ENCODE results near the gene BMERB1. TPM values are rescaled to one million over a fixed set of nuclear protein-coding genes. Genes with fewer than 3 reads are reported as not detected.

Gene BMERB1
- total and polyA plus RNA-seq, 2 experiments from 2014 or later = 17.3 to 28.1 TPM

DNA sequence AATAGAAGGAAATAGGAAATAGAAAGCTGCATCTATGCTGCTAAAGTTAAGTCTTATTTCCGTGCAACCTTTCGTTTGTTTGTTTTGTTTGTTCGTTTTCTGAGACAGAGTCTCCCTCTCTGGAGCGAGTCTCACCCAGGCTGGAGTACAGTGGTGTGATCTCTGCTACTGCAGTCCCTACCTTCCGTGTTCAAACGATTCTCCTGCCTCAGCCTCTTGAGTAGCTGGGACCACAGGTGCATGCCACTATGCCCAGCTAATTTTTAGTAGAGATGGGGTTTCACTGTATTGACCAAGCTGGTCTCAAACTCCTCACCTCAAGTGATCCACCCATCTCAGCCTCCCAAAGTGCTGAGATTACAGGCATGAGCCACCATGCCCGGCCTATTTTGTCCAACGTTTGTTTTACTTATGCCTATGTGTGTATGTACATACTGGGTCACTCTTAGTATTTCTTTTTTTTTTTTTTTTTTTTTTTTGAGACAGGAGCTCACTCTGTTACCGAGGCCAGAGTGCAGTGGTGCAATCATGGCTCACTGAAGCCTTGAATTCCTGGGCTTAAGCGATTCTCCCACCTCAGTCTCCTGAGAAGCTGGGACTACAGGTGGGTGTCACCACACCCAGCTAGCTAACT, 16.8 kb downstream of the BMERB1 start:
- Mint-ChIP-seq H3K9me3 (no peaks in the 10 kb centered on the region), H3K36me3 (ENCODE audit: low read depth) (no peaks in the 10 kb centered on the region), H3K4me3 (no peak overlapping the region), H3K27ac (no peak overlapping the region), H3K27me3 (ENCODE audit: insufficient read depth, low read depth, poor library complexity) (peaks cover 3% of the 10 kb centered on the region), H3K4me1 (no peaks in the 10 kb centered on the region)
- ATAC-seq = no peak
- TF ChIP-seq, protein P1, sequence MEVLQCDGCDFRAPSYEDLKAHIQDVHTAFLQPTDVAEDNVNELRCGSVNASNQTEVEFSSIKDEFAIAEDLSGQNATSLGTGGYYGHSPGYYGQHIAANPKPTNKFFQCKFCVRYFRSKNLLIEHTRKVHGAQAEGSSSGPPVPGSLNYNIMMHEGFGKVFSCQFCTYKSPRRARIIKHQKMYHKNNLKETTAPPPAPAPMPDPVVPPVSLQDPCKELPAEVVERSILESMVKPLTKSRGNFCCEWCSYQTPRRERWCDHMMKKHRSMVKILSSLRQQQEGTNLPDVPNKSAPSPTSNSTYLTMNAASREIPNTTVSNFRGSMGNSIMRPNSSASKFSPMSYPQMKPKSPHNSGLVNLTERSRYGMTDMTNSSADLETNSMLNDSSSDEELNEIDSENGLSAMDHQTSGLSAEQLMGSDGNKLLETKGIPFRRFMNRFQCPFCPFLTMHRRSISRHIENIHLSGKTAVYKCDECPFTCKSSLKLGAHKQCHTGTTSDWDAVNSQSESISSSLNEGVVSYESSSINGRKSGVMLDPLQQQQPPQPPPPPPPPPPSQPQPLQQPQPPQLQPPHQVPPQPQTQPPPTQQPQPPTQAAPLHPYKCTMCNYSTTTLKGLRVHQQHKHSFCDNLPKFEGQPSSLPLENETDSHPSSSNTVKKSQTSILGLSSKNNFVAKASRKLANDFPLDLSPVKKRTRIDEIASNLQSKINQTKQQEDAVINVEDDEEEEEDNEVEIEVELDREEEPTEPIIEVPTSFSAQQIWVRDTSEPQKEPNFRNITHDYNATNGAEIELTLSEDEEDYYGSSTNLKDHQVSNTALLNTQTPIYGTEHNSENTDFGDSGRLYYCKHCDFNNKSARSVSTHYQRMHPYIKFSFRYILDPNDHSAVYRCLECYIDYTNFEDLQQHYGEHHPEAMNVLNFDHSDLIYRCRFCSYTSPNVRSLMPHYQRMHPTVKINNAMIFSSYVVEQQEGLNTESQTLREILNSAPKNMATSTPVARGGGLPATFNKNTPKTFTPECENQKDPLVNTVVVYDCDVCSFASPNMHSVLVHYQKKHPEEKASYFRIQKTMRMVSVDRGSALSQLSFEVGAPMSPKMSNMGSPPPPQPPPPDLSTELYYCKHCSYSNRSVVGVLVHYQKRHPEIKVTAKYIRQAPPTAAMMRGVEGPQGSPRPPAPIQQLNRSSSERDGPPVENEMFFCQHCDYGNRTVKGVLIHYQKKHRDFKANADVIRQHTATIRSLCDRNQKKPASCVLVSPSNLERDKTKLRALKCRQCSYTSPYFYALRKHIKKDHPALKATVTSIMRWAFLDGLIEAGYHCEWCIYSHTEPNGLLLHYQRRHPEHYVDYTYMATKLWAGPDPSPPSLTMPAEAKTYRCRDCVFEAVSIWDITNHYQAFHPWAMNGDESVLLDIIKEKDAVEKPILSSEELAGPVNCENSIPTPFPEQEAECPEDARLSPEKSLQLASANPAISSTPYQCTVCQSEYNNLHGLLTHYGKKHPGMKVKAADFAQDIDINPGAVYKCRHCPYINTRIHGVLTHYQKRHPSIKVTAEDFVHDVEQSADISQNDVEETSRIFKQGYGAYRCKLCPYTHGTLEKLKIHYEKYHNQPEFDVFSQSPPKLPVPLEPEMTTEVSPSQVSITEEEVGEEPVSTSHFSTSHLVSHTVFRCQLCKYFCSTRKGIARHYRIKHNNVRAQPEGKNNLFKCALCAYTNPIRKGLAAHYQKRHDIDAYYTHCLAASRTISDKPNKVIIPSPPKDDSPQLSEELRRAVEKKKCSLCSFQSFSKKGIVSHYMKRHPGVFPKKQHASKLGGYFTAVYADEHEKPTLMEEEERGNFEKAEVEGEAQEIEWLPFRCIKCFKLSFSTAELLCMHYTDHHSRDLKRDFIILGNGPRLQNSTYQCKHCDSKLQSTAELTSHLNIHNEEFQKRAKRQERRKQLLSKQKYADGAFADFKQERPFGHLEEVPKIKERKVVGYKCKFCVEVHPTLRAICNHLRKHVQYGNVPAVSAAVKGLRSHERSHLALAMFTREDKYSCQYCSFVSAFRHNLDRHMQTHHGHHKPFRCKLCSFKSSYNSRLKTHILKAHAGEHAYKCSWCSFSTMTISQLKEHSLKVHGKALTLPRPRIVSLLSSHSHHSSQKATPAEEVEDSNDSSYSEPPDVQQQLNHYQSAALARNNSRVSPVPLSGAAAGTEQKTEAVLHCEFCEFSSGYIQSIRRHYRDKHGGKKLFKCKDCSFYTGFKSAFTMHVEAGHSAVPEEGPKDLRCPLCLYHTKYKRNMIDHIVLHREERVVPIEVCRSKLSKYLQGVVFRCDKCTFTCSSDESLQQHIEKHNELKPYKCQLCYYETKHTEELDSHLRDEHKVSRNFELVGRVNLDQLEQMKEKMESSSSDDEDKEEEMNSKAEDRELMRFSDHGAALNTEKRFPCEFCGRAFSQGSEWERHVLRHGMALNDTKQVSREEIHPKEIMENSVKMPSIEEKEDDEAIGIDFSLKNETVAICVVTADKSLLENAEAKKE (CRISPR knock-in tag; IDR thresholded peaks at IDR 0.05) = no peak
- TF ChIP-seq STAT1 (IDR thresholded peaks at IDR 0.05; ENCODE audit: unreplicated experiment) = no peak
- no peaks in the 10 kb centered on the region for H3K27me3 ChIP-seq (ENCODE audit: insufficient read depth)
- H3K79me2 ChIP-seq (replicated peaks; ENCODE audit: insufficient read depth) = peaks cover 1% of the 10 kb centered on the region; the same call in 1 of the 2 replicates
- H4K20me1 ChIP-seq (replicated peaks; ENCODE audit: insufficient read depth) = no peaks in the 10 kb centered on the region
- no peaks in the 10 kb centered on the region for H3F3A ChIP-seq (replicated peaks; ENCODE audit: low read depth)
- no peak overlapping the region for H3K4me2 ChIP-seq
- no peak overlapping the region for H3K4me3 ChIP-seq
- no peaks in the 10 kb centered on the region for H3K9me2 ChIP-seq (ENCODE audit: insufficient read depth)
- H2AFZ ChIP-seq = no peak overlapping the region
- no peak for DNase-seq (ENCODE audit: low spot score)
- no peaks in the 10 kb centered on the region for H3K4me1 ChIP-seq (ENCODE audit: insufficient read depth)
- no peak overlapping the region for H3K27ac ChIP-seq (ENCODE audit: low read depth)
- H3K36me3 ChIP-seq (ENCODE audit: insufficient read depth) = no peaks in the 10 kb centered on the region

DNA sequence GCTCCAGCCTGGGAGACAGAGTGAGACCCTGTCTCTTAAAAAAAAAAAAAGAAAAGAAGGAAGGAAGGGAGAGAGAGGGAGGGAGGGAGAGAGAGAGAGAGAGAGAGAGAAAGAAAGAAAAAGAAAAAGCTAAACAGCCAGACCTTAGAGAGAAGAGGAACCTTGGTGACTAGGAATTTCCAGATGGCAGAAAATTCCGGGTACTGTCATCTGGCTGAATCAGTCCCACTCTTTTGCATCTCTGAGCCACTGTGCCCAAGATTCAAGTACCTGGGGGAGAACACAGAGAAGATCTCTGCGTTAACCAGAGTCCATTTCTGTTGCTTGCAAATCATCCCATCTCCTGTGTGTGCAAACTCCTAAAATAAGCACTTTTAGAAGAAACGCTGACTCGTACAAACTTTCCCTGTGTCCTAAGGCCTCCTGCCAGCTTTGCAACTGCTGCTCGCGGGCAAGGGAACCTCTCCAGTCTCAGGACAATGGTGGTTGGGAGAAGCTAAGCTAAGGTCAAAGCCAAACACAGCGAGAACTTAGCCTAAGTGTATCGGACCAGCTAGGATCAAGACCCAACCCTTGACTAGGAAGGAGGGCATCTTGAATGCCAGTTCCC, 18.0 kb downstream of the BMERB1 start:
- H3K4me1 ChIP-seq (ENCODE audit: insufficient read depth) = no peaks in the 10 kb centered on the region
- no peaks in the 10 kb centered on the region for H3K27me3 ChIP-seq (ENCODE audit: insufficient read depth)
- peak overlapping the region; percentile 53; the same call in 1 of the 2 replicates for H3K27ac ChIP-seq (ENCODE audit: low read depth)
- no peaks in the 10 kb centered on the region for H3F3A ChIP-seq (replicated peaks; ENCODE audit: low read depth)
- H3K36me3 Mint-ChIP-seq (ENCODE audit: low read depth) = no peaks in the 10 kb centered on the region
- H2AFZ ChIP-seq = no peak overlapping the region
- H3K4me1 Mint-ChIP-seq = no peaks in the 10 kb centered on the region
- H3K4me3 ChIP-seq = no peak overlapping the region
- H3K4me2 ChIP-seq = no peak overlapping the region
- ATAC-seq (no peak), DNase-seq (ENCODE audit: low spot score) (no peak)
- peaks cover 3% of the 10 kb centered on the region for H3K27me3 Mint-ChIP-seq (ENCODE audit: insufficient read depth, low read depth, poor library complexity)
- no peak overlapping the region for H3K4me3 Mint-ChIP-seq
- no peak overlapping the region for H3K27ac Mint-ChIP-seq
- H3K79me2 ChIP-seq (replicated peaks; ENCODE audit: insufficient read depth) = no peaks in the 10 kb centered on the region; the same call in 1 of the 2 replicates
- no peaks in the 10 kb centered on the region for H3K9me2 ChIP-seq (ENCODE audit: insufficient read depth)
- H4K20me1 ChIP-seq (replicated peaks; ENCODE audit: insufficient read depth) = no peaks in the 10 kb centered on the region
- H3K36me3 ChIP-seq (ENCODE audit: insufficient read depth) = no peaks in the 10 kb centered on the region
- no peaks in the 10 kb centered on the region for H3K9me3 Mint-ChIP-seq
- TF ChIP-seq, protein P2, sequence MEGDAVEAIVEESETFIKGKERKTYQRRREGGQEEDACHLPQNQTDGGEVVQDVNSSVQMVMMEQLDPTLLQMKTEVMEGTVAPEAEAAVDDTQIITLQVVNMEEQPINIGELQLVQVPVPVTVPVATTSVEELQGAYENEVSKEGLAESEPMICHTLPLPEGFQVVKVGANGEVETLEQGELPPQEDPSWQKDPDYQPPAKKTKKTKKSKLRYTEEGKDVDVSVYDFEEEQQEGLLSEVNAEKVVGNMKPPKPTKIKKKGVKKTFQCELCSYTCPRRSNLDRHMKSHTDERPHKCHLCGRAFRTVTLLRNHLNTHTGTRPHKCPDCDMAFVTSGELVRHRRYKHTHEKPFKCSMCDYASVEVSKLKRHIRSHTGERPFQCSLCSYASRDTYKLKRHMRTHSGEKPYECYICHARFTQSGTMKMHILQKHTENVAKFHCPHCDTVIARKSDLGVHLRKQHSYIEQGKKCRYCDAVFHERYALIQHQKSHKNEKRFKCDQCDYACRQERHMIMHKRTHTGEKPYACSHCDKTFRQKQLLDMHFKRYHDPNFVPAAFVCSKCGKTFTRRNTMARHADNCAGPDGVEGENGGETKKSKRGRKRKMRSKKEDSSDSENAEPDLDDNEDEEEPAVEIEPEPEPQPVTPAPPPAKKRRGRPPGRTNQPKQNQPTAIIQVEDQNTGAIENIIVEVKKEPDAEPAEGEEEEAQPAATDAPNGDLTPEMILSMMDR (conservative IDR thresholded peaks at IDR 0.05; ENCODE audit: low read depth in 2 of 2) = no peak
- TF ChIP-seq, protein P3, sequence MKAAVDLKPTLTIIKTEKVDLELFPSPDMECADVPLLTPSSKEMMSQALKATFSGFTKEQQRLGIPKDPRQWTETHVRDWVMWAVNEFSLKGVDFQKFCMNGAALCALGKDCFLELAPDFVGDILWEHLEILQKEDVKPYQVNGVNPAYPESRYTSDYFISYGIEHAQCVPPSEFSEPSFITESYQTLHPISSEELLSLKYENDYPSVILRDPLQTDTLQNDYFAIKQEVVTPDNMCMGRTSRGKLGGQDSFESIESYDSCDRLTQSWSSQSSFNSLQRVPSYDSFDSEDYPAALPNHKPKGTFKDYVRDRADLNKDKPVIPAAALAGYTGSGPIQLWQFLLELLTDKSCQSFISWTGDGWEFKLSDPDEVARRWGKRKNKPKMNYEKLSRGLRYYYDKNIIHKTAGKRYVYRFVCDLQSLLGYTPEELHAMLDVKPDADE (IDR thresholded peaks at IDR 0.05) = no peak
- TF ChIP-seq CREB1 (CRISPR knock-in tag; IDR thresholded peaks at IDR 0.05; ENCODE audit: low read depth) = no peak
- TF ChIP-seq POLR2AphosphoS5 (IDR thresholded peaks at IDR 0.05; ENCODE audit: low read depth) = no peak
- TF ChIP-seq, protein P4, sequence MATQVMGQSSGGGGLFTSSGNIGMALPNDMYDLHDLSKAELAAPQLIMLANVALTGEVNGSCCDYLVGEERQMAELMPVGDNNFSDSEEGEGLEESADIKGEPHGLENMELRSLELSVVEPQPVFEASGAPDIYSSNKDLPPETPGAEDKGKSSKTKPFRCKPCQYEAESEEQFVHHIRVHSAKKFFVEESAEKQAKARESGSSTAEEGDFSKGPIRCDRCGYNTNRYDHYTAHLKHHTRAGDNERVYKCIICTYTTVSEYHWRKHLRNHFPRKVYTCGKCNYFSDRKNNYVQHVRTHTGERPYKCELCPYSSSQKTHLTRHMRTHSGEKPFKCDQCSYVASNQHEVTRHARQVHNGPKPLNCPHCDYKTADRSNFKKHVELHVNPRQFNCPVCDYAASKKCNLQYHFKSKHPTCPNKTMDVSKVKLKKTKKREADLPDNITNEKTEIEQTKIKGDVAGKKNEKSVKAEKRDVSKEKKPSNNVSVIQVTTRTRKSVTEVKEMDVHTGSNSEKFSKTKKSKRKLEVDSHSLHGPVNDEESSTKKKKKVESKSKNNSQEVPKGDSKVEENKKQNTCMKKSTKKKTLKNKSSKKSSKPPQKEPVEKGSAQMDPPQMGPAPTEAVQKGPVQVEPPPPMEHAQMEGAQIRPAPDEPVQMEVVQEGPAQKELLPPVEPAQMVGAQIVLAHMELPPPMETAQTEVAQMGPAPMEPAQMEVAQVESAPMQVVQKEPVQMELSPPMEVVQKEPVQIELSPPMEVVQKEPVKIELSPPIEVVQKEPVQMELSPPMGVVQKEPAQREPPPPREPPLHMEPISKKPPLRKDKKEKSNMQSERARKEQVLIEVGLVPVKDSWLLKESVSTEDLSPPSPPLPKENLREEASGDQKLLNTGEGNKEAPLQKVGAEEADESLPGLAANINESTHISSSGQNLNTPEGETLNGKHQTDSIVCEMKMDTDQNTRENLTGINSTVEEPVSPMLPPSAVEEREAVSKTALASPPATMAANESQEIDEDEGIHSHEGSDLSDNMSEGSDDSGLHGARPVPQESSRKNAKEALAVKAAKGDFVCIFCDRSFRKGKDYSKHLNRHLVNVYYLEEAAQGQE (IDR thresholded peaks at IDR 0.05; ENCODE audit: unreplicated experiment) = no peak
- no peak for TF ChIP-seq EZH2phosphoT487 (IDR thresholded peaks at IDR 0.05; ENCODE audit: unreplicated experiment)
